Measurements from ENCODE around the gene RPS6KL1.

Gene RPS6KL1

GRCh38 chr14:74938531-74939495 is 15.8 kb upstream of the RPS6KL1 start:
- H3K4me1 ChIP-seq (ENCODE audit: low read depth, poor library complexity, severe bottlenecking), result no peaks in the 10 kb centered on the region
- H2AFZ ChIP-seq (ENCODE audit: low read depth), result no peak overlapping the region

GRCh38 chr14:74937171-74937570 is 14.1 kb upstream of the RPS6KL1 start:
- no peaks in the 10 kb centered on the region for H3K27me3 ChIP-seq (ENCODE audit: insufficient read depth, low read depth)
- no peak overlapping the region for H2AFZ ChIP-seq (ENCODE audit: low read depth)
- H3K27ac ChIP-seq, result no peak overlapping the region
- H4K20me1 ChIP-seq (ENCODE audit: insufficient read depth), result no peaks in the 10 kb centered on the region
- H3K4me2 ChIP-seq, result no peak overlapping the region
- no peak overlapping the region for H3K9ac ChIP-seq
- no peaks in the 10 kb centered on the region for H3K79me2 ChIP-seq (ENCODE audit: insufficient read depth, low read depth)
- no peak for TF ChIP-seq CTCF (conservative IDR thresholded peaks at IDR 0.05; ENCODE audit: low read depth, low read length)
- H3K36me3 ChIP-seq (ENCODE audit: insufficient read depth), result no peaks in the 10 kb centered on the region
- no peaks in the 10 kb centered on the region for H3K4me1 ChIP-seq (ENCODE audit: low read depth, poor library complexity, severe bottlenecking)
- H3K4me3 ChIP-seq (IDR thresholded peaks at IDR 0.05; ENCODE audit: insufficient read depth, low read depth, low read length), result no peak overlapping the region

More at GRCh38 chr14:74938531-74939495, 15.8 kb upstream of the RPS6KL1 start:
- TF ChIP-seq CTCF (conservative IDR thresholded peaks at IDR 0.05; ENCODE audit: low read depth, low read length), result no peak
- Histone ChIP-seq H3K27me3 (ENCODE audit: insufficient read depth, low read depth) (no peaks in the 10 kb centered on the region), H3K27ac (no peak overlapping the region), H3K79me2 (ENCODE audit: insufficient read depth, low read depth) (no peaks in the 10 kb centered on the region), H3K4me3 (IDR thresholded peaks at IDR 0.05; ENCODE audit: insufficient read depth, low read depth, low read length) (no peak overlapping the region), H4K20me1 (ENCODE audit: insufficient read depth) (no peaks in the 10 kb centered on the region), H3K4me2 (no peak overlapping the region), H3K9ac (no peak overlapping the region), H3K36me3 (ENCODE audit: insufficient read depth) (no peaks in the 10 kb centered on the region)

- no peak overlapping the region for H3K4me3 ChIP-seq (IDR thresholded peaks at IDR 0.05; ENCODE audit: insufficient read depth, low read depth, low read length)
- TF ChIP-seq CTCF (conservative IDR thresholded peaks at IDR 0.05; ENCODE audit: low read depth, low read length), result no peak
- no peak overlapping the region for H3K9ac ChIP-seq
- H3K4me1 ChIP-seq (ENCODE audit: low read depth, poor library complexity, severe bottlenecking), result no peaks in the 10 kb centered on the region
- no peak overlapping the region for H3K27ac ChIP-seq
- no peak overlapping the region for H2AFZ ChIP-seq (ENCODE audit: low read depth)
- H3K36me3 ChIP-seq (ENCODE audit: insufficient read depth), result no peaks in the 10 kb centered on the region
- H4K20me1 ChIP-seq (ENCODE audit: insufficient read depth), result no peaks in the 10 kb centered on the region
- no peak overlapping the region for H3K4me2 ChIP-seq
- H3K27me3 ChIP-seq (ENCODE audit: insufficient read depth, low read depth), result no peaks in the 10 kb centered on the region
- H3K79me2 ChIP-seq (ENCODE audit: insufficient read depth, low read depth), result no peaks in the 10 kb centered on the region
These were observed 13.7 kb upstream of the RPS6KL1 start for GRCh38 chr14:74936731-74937130.

GRCh38 chr14:74936151-74936550 is 13.1 kb upstream of the RPS6KL1 start:
- H3K4me2 ChIP-seq, result no peak overlapping the region
- H2AFZ ChIP-seq (ENCODE audit: low read depth), result no peak overlapping the region
- no peaks in the 10 kb centered on the region for H3K79me2 ChIP-seq (ENCODE audit: insufficient read depth, low read depth)
- H4K20me1 ChIP-seq (ENCODE audit: insufficient read depth), result no peaks in the 10 kb centered on the region
- H3K9ac ChIP-seq, result no peak overlapping the region
- TF ChIP-seq CTCF (conservative IDR thresholded peaks at IDR 0.05; ENCODE audit: low read depth, low read length), result no peak
- H3K36me3 ChIP-seq (ENCODE audit: insufficient read depth), result no peaks in the 10 kb centered on the region
- no peaks in the 10 kb centered on the region for H3K27me3 ChIP-seq (ENCODE audit: insufficient read depth, low read depth)
- H3K27ac ChIP-seq, result no peak overlapping the region
- no peaks in the 10 kb centered on the region for H3K4me1 ChIP-seq (ENCODE audit: low read depth, poor library complexity, severe bottlenecking)
- no peak overlapping the region for H3K4me3 ChIP-seq (IDR thresholded peaks at IDR 0.05; ENCODE audit: insufficient read depth, low read depth, low read length)
